Lower leg skin (tissue), 3 donors: Measurements from ENCODE around the gene MYBPC1.

Experiments
- POLR2A ChIP-seq, 2 donors: fragments of 450-650 bp; IDR thresholded peaks; one replicate each; pipeline ENCODE4 v1.6.1; 2016 to 2017; ENCODE audit warnings: antibody characterized with exemption in 2 of 2, mild to moderate bottlenecking in 1 of 2, moderate library complexity in 1 of 2
- TF ChIP-seq, protein P1 (sequence below), 3 donors: fragments of 450-650 bp; IDR thresholded peaks; one replicate each; pipeline ENCODE4 v1.5.1; 2016; ENCODE audit warnings: antibody characterized with exemption in 3 of 3, mild to moderate bottlenecking in 3 of 3, moderate library complexity in 2 of 3

DNA sequence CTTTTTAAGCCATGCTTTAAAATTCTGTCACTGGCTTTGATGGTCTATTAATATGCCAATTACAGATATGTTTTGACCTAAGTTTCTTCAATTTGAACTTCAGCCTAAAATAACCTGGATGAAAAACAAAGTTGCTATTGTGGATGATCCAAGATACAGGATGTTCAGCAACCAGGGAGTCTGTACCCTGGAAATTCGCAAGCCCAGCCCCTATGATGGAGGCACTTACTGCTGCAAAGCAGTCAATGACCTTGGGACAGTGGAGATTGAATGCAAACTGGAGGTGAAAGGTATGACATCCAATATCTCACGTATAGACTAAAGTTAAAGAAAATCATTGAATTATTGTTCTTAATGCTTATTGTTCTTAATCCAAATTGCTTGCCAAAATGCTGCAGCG is 85.5 kb downstream of the MYBPC1 start:
- TF ChIP-seq, protein P1, sequence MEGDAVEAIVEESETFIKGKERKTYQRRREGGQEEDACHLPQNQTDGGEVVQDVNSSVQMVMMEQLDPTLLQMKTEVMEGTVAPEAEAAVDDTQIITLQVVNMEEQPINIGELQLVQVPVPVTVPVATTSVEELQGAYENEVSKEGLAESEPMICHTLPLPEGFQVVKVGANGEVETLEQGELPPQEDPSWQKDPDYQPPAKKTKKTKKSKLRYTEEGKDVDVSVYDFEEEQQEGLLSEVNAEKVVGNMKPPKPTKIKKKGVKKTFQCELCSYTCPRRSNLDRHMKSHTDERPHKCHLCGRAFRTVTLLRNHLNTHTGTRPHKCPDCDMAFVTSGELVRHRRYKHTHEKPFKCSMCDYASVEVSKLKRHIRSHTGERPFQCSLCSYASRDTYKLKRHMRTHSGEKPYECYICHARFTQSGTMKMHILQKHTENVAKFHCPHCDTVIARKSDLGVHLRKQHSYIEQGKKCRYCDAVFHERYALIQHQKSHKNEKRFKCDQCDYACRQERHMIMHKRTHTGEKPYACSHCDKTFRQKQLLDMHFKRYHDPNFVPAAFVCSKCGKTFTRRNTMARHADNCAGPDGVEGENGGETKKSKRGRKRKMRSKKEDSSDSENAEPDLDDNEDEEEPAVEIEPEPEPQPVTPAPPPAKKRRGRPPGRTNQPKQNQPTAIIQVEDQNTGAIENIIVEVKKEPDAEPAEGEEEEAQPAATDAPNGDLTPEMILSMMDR (IDR thresholded peaks at IDR 0.05) = no peak
- no peak for TF ChIP-seq POLR2A (IDR thresholded peaks at IDR 0.05)
